HPDE6-E6E7 (cell line): ENCODE data around the gene CCDC92B.

Source experiments
- DNase-seq: peaks from one replicate; pipeline ENCODE4 v3.0.0; 2011; ENCODE audit warnings: missing footprints; ENCODE audit errors: extremely low spot score

CCDC92B gene

DNA sequence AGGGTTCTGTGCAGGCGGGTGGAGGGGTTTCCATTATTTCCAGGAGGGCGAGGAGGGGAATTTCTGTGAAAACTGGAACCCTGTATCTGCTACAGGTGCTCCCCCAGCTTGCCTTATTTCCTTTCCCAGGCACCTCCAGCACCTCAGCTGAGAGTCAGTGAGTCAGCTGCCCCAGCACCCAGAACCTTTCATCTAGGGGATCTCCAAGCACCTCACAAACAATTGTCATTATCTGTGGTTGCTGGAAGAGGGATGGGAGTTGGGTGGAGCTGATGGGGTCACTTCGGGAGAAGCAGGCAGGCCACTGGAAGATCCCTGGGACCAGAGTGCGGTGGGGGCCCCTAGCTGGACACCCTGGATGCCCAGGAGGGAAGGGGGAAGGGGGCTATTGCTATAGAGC, 27.8 kb downstream of the CCDC92B start:
- no peak for DNase-seq

DNA sequence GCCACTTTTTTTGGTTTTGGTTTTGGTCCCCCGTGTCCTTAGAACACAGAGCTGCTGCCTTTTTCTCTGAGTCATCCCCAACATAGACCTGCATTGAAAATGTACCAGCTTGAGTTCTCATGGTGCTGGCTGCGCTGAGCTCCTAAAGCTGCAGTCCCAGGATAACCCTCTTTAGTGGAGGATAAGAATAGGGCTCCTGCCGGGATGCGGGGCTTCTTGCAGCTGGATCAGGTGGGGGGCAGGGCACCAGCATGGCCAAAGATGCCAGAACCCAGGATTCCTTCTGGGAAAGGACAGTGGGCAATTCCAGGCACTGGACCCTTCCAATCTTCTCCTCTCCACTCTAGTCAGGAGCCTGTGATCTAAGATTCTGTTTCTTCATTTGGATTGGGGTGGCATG, 29.6 kb downstream of the CCDC92B start:
- DNase-seq, result no peak

DNA sequence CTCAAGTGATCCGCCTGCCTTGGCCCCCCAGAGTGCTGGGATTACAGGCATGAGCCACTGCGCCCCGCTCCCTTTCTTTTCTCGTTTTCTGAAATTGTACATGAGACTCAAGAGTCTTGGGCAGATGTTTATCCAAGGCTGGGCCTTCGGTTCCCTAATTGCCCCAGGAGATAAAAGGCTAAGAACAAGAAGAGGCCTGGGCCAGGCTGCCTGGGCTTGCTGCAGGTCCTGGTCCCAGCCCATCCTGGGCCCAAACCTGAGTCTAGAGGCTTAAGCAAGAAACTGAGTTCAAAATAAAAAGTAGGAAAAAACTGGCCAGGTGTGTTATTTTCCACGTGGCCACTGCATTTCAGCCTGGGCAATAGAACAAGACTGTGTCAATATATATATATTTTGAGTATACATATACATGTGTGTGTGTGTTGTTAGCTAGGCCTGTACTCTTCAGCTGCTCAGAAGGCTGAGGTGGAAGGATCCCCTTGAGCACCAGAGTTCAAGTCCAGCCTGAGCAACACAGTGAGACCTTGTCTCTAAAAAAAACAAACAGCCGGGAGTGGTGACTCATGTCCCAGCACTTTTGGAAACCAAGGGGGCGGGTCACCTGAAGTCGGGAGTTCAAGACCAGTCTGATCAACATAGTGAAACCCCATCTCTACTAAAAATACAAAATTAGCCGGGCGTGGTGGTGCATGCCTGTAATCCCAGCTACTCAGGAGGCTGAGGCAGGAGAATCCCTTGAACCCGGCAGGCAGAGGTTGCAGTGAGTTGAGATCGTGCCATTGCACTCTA, 31.1 kb downstream of the CCDC92B start:
- DNase-seq, result no peak

DNA sequence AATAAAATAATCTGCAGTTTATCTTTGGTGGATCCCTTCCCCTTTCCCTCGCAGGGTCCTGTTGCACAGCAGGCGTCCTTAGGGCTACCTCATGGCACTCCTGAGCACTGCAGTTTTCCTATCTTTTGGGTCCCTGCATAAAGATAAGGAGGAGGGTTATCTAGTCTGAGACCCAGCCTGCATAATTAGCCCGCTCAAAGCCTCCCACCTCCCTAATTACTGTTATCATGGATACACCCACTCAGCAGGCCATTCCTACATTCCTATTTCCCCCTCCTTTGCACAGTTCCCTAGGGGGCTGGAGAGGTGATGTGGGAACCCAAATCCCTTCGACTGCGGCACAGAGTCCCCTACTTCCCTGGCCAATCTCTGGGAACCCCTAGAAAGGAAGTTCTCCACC, 32.8 kb downstream of the CCDC92B start:
- DNase-seq, result no peak

DNA sequence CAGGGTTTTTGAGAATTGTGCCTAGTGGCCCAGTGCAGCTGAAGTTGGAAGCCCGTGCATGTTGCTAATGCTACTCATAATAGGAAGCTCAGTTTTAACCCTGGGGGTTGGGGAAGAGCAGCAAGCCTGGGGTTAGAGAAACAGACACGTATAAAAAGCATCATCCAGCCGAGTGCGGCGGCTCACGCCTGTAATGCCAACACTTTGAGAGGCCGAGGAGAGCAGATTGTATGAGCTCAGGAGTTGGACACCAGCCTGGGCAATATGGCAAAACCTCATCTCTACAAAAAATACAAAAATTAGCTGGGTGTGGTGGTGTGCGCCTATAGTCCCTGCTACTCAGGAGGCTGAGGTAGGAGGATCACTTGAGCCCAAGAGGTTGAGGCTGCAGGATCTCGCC, 35.6 kb downstream of the CCDC92B start:
- DNase-seq, result no peak

DNA sequence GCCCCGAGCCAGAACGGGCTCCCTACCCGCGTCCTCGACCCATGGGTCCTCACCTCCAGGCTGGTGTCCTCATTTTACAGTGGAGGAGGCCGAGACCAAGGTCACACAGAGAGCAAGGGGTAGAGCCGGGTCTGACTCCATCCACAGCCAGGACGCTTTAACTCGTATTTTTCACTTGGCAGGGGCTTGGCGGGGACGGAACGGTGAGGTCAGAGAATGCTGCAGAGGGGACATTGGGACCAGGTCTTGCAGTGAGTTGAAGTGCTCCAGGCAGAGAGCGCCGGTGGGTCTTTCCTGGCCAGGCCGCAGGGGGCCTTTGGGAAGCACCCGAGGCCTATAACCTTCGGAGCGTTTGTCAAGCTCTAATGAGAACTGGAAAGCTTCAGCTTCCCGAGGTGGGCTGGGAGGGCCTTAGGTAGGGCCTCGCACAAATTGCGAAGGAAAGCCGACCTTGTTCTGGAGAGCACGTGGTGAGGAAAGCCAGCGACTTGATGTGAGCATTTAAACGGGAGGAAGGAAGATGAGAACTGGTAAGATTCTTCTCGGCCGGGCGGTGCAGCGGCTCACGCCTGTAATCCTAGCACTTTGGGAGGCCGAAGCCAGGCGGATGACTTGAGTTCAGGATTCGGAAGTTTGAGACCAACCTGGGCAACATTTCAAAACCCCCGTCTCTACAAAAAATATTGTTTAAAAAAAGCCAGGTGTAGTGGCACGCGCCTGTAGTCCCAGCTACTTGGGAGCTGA, 37.0 kb downstream of the CCDC92B start:
- no peak for DNase-seq

DNA sequence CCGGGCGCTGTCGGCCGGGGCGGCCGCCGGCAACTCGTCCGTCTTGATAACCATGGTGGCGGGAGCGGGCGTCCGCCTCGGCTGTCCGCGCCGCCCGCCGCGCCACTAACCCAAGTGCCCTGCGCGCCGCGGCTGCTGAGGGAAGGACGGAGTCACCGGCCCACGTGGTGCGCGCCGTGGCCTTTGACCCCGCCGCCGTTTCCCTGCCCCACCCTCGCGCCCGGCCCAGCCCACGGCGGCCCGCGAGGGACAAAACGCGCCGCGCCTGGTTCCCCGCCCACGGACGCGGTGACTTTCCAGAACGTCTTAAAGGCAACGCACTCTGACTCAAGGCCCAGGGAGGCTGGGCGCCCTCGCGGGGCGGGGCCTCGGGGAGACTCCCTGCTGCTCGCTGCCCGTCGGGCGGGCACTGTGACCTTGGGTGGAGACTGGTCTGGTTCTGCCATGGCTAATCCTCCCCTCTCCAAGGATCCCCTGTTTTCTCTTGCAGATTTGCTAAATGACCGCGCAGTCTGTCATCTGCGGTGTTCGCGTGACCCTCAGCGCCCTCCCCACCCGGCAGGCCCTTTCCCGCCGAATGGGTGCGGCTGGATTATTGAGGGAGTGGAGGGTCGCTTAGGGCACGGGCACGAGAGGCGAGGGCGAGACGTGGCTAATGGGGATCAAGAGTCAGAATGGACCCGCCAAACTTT, 37.7 kb downstream of the CCDC92B start, which contains the start of gene CLUH:
CLUH (minus strand) TSS at position 157 of the 692 bp plus-strand sequence; CDS start at position 54, 103 bp downstream.
- peak; percentile 90 for DNase-seq

DNA sequence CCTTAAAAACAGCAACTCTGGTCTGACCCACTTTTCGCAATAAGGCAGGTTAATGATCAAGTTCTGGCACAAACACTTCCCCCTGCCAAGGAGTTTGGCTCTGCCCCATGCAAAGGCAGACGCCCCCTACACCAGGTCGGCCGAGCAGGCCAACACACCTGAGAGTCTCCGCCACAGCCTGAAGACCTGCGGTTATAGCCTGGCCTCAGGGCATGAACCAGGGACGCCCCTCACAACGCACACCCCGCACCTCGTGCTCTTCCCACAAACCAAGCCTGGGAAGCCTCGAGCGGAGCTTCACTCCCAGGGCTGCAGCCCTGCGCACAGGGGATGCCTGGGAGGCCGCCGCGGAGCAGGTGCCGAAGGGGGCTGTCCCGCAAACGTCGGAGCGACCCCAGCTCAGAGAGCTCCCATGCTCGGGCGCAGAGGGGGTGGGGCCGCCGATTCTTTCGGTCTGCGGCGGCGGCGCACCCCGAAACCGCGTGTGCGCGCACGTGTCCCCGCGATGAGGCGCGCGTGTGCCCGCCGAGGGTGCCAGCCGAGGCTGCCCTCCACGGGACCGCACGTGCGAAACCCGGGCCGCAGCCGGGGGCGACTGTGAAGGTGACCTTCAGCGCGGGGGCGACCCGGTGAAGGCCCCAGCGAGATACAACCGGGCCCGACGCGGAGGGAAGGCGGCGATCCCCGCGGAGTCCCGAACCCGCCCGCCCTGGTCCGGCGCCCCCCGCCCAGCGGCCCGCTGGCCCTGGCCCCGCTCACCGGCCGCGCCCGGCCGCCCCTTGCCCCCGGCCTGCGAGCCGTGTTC, 38.4 kb downstream of the CCDC92B start:
- no peak for DNase-seq

DNA sequence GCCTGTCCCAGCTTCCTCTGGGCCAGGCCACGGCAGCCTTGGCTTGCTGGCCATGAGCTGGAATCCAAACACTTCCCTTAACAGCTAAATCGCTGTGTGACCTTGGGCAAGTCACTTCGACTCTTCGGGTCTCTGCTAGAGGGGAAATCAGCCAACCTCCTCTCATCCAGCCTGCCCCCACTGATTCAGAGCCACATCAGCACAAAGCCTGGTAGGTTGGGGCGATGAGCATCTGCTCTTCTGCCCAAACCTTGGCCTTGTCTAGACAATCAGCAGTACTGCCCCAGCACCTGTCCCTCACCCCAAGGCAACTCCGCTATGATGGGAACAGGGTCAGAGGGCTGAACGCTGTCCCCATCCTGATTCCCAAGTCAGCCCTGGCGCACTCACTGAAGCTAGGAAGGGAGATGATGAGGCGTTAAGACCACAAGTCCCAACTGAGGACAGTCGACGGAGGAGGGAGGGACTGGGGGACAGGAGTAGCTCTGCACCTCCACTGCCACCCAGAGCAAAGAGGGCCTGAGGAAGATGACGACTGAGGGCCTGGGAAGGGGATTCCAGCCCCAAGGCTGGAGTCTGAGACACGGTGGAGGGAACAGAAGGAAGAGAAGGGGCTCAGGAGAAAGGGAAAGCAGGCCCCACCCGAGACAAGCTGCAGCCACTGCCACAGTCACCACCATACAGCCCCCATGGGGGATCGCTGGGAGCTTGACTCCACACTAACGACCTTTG, 39.2 kb downstream of the CCDC92B start:
- no peak for DNase-seq

DNA sequence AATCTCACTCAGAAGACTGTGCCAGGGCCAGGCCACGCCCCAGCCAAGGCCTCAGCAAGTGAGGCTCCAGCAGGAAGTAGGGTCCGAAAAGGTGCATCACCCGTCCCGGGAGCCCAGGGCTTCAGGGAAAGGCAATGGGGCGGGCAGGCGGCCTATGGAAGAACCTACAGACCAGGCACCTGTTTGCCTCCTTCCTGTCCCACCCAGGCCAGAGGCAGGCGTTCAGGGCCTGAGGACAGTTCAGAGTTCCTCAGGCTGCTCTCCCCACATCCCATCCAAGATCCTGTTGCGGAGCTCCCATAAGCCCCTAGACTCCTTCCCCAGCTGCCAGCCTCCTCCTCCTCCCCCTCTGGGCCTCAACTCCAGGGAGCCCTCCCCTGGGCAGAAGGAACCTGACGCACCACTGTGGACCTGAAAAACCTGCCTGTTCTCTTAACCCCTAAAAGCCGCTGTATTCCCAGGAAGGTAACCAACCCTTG, 40.2 kb downstream of the CCDC92B start:
- peak; percentile 52 for DNase-seq

DNA sequence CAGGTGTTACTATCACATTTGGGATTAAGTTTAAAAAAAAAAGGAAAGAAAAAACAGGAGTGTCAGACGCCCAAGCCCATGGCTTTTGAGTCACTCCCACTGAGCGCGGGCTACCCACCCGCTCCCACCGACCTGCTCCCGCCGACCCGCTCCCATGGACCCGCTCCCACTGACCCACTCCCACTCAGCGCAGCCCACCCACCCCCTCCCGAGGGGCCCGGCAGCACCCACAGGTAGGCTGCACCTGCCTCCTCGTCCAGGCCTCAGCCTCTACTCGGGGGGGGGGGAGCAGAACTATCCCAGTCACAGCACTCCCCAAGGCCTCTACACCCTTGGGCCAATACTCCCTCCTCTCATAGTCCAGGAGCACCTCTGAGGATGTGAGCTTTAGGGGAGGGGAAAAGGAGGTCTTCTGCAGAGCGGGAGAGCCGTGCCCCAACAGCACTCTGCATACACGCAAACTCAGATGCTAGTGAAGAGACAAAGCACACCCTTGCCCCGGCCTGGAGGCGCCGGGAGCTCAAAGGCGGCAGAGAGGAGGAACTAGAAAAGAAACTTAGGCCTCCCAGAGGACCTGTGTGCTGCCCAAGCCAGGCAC, 40.8 kb downstream of the CCDC92B start:
- DNase-seq, result no peak

DNA sequence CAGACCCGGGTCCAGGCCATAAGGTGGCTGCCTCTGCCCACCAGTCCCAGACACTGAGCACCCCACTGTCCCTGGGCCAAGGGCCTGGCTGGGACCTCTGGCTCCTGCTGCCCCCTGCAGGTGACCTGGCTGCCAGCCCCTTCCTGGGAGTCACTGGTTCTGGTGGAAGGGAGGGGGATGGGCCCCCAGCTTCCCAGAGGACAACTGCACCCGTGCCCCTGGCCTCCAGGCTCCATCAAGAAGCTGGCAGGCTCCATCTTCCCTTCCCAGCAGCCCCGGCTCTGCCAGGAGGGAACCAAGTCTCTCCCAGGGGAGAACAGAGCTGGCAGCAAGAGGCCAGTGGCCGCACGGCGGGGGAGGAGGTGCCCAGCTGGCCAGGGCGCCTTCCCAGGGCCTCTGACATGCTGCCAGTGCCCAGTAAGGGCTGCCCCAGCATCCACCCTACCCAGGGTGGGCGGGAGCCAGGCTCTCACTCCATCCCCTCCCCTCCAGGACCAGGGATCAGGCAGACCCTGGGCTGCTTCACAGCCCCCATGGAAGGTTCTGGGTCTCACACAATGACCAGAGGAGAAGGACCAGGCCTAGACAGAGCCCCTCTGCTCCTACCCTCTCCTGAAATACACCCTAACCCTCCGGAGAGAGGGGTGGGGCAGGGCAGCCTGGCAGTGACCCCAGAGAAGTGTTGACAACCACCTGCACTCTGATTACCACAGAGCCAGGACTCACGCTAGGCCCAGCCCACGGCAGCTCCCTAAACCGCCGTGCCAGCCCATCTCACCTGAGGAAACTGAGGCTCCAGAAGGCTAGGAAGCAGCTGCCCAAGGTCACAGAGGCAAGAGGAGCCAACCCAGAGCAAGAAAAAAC, 41.5 kb downstream of the CCDC92B start:
- DNase-seq, result no peak

DNA sequence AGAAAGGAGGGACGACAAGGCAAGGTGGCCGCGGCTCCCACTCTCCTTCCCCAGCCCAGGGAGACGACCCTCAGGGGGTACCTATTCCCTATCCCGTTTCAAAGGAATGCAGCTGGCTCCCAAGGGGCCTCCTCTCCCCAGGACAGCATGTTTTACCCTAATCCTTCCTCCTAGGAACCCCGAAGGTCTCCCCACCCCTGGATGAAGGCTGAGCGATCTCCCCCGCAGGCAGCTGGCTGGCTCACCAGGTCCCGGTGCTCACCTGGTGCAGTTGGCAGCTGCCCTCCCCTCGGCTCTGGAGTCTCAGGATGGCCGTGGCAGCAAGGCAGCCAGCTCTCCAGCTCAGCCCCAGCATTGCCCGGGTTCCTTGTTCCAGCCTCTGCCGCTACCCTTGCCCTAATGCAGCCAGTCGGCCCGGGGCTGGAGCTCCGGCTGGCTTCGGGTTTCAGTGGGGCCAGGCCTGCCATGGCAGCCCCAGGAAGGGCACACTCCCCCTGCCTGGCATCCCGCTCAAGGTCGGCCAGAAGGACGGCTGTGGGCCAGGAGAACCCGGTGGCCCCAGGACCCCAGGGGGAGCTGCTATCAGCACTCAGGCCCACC, 42.4 kb downstream of the CCDC92B start:
- DNase-seq, result no peak

DNA sequence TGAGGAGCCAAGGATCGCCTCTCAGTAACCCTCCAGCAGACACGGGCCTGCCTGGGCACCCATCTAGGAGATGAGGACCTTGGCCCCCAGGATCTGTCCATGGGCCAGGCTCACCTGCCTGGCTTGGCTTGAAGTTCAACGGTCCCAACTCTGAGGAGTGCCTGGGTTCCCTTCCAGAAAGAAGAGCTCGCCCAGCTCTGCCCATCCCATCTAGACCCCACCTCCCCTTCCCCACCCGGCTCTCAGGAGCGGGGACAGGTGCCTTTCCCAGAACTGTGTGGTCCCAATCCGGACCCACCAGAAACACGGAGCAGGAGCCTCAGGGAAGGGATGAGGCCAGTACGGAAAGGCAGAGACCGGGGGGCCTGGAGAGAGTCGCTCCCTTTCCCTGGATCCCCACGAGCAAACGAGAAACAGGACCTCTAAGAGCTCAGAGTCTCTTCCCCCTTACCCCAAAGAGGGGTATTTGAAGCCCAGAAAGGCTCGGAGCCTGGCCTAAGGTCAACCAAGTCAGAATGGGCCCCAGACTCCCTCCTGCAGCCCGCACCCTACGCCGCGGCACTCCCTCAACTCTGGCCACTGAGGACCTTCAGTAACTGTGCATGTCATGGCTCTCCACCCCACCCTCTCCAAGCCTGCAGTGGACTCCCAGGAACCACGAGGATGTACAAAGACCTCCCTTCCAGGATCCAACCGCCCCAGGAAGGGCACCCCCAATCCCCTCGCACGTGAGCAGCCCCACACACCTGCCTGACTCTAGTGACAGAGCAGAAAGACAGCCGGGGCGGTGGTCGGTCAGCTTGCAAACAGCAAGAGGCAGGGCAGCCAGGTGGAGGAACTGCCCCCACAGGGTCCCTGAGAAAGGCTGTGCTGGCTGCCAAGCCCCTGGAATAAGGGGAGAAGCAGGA, 43.3 kb downstream of the CCDC92B start:
- no peak for DNase-seq

DNA sequence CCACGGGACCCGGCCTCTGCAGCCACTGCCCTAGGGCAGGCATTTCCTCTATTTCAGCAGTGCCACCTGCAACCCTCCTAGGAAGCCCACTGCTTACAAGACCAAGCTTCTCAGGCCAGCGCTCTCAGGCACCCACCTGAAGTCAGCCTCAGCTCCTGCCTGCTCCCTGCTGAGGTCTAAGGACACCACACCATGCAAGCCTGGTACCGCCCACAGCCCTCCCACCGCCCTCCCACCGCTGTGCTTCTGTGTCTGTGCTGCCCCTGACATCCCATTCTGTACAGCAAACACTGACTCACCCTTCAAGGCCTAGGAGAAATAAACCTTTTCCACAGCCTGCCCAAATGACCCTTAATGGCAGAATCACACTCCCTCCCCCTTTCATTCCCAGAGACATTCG, 44.2 kb downstream of the CCDC92B start:
- no peak for DNase-seq

DNA sequence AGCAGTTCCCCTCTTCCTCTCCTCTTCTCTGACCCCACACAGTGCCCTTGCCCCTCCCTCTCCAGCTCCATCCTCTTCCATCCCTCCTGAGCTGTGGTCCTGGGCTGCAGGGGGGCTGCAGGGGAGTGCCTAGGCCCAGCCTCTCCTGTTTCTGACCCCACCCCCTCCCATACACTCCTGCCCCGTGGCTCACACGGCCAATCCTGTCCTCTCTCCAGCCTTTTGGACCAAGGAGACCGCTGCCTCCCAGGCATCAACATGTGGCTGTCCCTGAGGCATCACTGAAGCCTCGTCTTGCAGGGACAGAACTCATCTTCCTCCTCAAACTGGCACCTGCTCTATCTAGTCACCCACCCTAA, 44.6 kb downstream of the CCDC92B start:
- no peak for DNase-seq

DNA sequence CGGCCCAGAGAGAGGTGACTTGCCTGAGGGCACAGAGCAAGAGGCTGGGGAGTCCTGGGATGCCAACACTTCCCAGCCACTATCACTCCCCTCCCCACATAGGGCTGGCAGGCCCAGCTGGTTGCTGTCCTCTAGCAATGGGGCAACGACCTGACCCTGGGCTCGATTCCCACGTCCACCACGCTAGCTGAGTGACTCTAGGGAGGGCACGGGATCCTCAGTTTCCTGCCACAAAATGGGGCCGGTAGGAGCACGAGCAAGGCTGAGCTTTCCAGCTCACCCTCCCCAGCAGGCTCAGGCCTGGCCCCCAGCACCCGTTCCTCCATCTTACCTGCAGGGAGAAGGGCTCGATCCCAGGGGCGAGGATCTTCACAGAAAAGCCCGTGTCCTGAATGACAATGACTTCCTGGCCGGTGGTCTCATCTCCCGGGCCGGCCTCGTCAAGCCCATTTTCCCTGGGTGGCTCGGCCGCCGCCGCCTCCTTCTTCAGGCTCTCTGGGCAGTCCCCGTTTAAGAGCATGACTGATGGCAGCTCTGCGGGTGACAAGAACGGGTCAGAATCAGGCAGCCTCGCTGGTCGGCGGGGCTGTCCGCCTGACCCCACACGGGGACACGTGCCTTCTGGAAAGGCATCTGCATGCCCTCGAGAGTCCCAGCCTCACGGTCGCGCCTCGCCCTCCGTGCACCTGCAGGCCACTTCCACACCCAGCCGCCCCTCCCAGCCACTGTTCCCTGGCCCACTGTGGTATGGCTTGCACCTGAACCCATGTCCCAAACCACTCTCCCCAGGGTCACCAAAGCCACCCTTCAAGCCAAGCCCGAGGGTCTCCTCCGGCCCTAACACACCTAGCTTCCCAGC, 45.2 kb downstream of the CCDC92B start:
- DNase-seq, result no peak
